MM.1S (cell line): ENCODE data around the gene SLC35F3.

Experiments used
- DNase-seq: peaks from one replicate; pipeline ENCODE4 v3.0.0-alpha.2; 2015
- H2AFZ ChIP-seq: fragments of 300-600 bp; sonication (generic); 2 replicates; pipeline ENCODE4 v1.6.0; 2016; ENCODE audit warnings: antibody characterized with exemption, low read length
- H3F3A ChIP-seq: fragments of 300-600 bp; sonication (generic); 2 replicates; pipeline ENCODE4 v1.6.1; 2016; ENCODE audit warnings: mild to moderate bottlenecking, antibody characterized with exemption, low read length, moderate library complexity, mixed read lengths; ENCODE audit not compliant: insufficient read depth
- H3K27ac ChIP-seq: fragments of 300-600 bp; sonication (generic); 2 replicates; pipeline ENCODE4 v1.5.1; 2016; ENCODE audit warnings: mild to moderate bottlenecking, low read length
- H3K27me3 ChIP-seq: fragments of 300-600 bp; sonication (generic); replicated peaks from 2 replicates; pipeline ENCODE4 v1.6.0; 2016; ENCODE audit warnings: low read length; ENCODE audit not compliant: insufficient read depth
- H3K36me3 ChIP-seq: fragments of 300-600 bp; sonication (generic); replicated peaks from 2 replicates; pipeline ENCODE4 v1.6.1; 2016; ENCODE audit warnings: mild to moderate bottlenecking, low read length, mixed read lengths; ENCODE audit not compliant: insufficient read depth
- H3K4me1 ChIP-seq: fragments of 300-600 bp; sonication (generic); 2 replicates; pipeline ENCODE4 v1.6.1; 2016; ENCODE audit warnings: low read length, mixed read lengths
- H3K4me2 ChIP-seq: fragments of 300-600 bp; sonication (generic); 2 replicates; pipeline ENCODE4 v1.6.0; 2016; ENCODE audit warnings: low read depth, low read length
- H3K4me3 ChIP-seq: fragments of 300-600 bp; sonication (generic); 2 replicates; pipeline ENCODE4 v1.5.1; 2016; ENCODE audit warnings: low read length, mixed read lengths
- H3K79me2 ChIP-seq: fragments of 300-600 bp; sonication (generic); 2 replicates; pipeline ENCODE4 v1.6.1; 2016; ENCODE audit warnings: mixed run types, low read length, mixed read lengths
- H3K9ac ChIP-seq: fragments of 300-600 bp; sonication (generic); 2 replicates; pipeline ENCODE4 v1.6.1; 2016; ENCODE audit warnings: low read length, mixed read lengths
- H3K9me2 ChIP-seq: fragments of 300-600 bp; sonication (generic); replicated peaks from 2 replicates; pipeline ENCODE4 v1.6.1; 2016; ENCODE audit warnings: mild to moderate bottlenecking, low read length, mixed read lengths; ENCODE audit not compliant: insufficient read depth
- H3K9me3 ChIP-seq: fragments of 300-600 bp; sonication (generic); replicated peaks from 2 replicates; pipeline ENCODE4 v1.6.1; 2016; ENCODE audit warnings: mild to moderate bottlenecking, low read length, mixed read lengths; ENCODE audit not compliant: insufficient read depth
- H4K20me1 ChIP-seq: fragments of 300-600 bp; sonication (generic); 2 replicates; pipeline ENCODE4 v1.6.1; 2016; ENCODE audit warnings: mild to moderate bottlenecking, low read length, moderate library complexity, mixed read lengths; ENCODE audit not compliant: insufficient read depth
- EZH2 ChIP-seq: fragments of 300-600 bp; sonication (generic); optimal IDR thresholded peaks from 2 replicates; pipeline ENCODE3; 2017; ENCODE audit warnings: low read depth, mild to moderate bottlenecking, antibody characterized with exemption, low read length, mixed read lengths
- EZH2phosphoT487 ChIP-seq: fragments of 300-600 bp; sonication (generic); IDR thresholded peaks from 2 replicates; pipeline ENCODE4 v1.6.1; 2018; ENCODE audit warnings: antibody characterized with exemption, low read length
- TF ChIP-seq, protein P1 (sequence below): fragments of 300-600 bp; sonication (generic); IDR thresholded peaks from 2 replicates; pipeline ENCODE4 v1.5.1; 2016; ENCODE audit warnings: antibody characterized with exemption, low read length, mixed read lengths

The SLC35F3 gene

DNA sequence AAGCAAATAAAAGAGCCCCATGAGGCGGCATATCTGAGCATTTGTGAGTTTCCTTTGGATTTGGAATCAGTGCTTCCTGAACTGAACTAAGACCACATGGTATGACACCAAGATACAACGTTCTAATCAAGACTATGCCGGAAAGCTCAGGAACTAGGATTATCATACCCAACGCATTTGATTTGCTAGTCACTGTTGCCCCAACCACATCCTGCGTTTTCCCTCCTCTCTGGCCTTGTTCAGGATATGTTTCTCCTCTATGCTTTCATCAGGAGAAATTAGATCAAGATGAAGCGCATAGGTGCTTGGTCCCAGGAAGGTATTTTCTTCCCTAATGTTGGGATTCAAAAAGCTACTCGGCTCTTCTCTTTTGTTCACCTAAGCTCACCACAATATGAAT, 79.3 kb downstream of the SLC35F3 start:
- no peaks in the 10 kb centered on the region for H4K20me1 ChIP-seq
- no peaks in the 10 kb centered on the region for H3K9me3 ChIP-seq
- no peak overlapping the region for H3K9ac ChIP-seq
- no peak overlapping the region for H3K4me3 ChIP-seq
- H3K27ac ChIP-seq: no peak overlapping the region
- no peaks in the 10 kb centered on the region for H3K36me3 ChIP-seq
- no peak overlapping the region for H3K4me2 ChIP-seq
- H2AFZ ChIP-seq: no peak overlapping the region
- no peaks in the 10 kb centered on the region for H3F3A ChIP-seq
- H3K4me1 ChIP-seq: no peaks in the 10 kb centered on the region
- no peak for DNase-seq
- H3K79me2 ChIP-seq: no peaks in the 10 kb centered on the region
- H3K27me3 ChIP-seq: no peaks in the 10 kb centered on the region
- no peak for TF ChIP-seq EZH2phosphoT487
- TF ChIP-seq, protein P1, sequence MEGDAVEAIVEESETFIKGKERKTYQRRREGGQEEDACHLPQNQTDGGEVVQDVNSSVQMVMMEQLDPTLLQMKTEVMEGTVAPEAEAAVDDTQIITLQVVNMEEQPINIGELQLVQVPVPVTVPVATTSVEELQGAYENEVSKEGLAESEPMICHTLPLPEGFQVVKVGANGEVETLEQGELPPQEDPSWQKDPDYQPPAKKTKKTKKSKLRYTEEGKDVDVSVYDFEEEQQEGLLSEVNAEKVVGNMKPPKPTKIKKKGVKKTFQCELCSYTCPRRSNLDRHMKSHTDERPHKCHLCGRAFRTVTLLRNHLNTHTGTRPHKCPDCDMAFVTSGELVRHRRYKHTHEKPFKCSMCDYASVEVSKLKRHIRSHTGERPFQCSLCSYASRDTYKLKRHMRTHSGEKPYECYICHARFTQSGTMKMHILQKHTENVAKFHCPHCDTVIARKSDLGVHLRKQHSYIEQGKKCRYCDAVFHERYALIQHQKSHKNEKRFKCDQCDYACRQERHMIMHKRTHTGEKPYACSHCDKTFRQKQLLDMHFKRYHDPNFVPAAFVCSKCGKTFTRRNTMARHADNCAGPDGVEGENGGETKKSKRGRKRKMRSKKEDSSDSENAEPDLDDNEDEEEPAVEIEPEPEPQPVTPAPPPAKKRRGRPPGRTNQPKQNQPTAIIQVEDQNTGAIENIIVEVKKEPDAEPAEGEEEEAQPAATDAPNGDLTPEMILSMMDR: no peak
- TF ChIP-seq EZH2: no peak
- no peaks in the 10 kb centered on the region for H3K9me2 ChIP-seq

DNA sequence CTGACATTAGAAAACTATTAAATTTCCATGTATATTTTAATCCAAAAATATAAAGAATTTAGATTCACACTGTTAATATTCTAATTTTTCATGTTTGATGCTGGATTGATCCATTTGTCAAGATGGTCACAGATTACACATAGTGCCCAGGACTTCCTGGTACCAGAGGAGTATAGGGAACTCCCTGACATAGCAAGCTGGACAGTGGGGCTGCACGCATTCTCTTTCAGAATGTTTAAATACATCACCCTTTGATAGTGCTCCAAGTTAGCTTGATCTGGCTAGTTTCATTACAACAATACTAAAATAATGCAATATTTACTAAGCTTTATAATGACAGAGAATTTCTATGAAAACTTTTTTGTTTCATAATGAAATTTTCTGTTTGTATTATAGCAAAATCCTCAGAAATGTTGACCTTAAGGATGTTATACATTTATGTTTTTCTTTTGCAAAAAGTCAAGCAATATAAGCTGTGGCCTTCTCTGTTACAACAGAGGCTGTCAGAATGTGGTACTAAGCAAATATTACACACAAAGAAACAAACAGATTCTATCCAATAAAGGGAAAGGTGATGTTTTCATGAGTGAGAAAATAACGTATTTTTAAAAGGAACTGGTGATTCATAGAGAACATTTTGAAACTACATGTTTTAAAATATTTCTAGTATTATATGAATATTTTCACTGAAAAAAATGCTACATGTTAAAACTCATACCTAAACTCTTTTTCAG, 84.7 kb downstream of the SLC35F3 start:
- Histone ChIP-seq H3K4me2 (no peak overlapping the region), H3K4me3 (no peak overlapping the region)

DNA sequence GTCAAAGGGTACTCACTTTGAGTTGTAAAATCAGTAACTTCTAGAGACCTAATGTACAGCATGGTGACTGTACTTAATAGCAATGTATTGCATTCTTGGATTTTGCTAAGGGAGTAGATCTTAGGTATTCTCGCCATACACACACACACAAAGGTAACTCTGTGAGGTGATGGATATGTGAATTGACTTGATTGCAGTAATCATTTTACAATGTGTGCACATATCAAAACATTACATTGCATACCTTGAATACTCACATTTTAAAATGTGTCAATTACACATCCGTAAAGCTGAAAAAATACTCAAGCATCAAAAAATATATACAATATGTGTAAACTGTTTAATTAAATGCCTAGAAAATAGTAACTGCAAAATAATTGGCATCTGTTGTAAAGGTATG, 86.0 kb downstream of the SLC35F3 start:
- Histone ChIP-seq H3K27ac (no peak overlapping the region), H3F3A (no peaks in the 10 kb centered on the region; the same call in 1 of the 2 replicates), H3K9me2 (no peaks in the 10 kb centered on the region), H3K36me3 (no peaks in the 10 kb centered on the region), H3K9ac (no peak overlapping the region), H3K27me3 (no peaks in the 10 kb centered on the region), H3K4me2 (no peak overlapping the region), H3K4me1 (peaks cover 14% of the 10 kb centered on the region), H3K4me3 (no peak overlapping the region), H2AFZ (no peak overlapping the region), H3K79me2 (no peaks in the 10 kb centered on the region), H3K9me3 (no peaks in the 10 kb centered on the region), H4K20me1 (no peaks in the 10 kb centered on the region)
- DNase-seq: no peak
- TF ChIP-seq, protein P1: no peak
- TF ChIP-seq EZH2phosphoT487: no peak
- no peak for TF ChIP-seq EZH2

More for the DNA sequence above, 84.7 kb downstream of the SLC35F3 start:
- Histone ChIP-seq H3K9ac (no peak overlapping the region), H3K27ac (no peak overlapping the region), H3K27me3 (no peaks in the 10 kb centered on the region), H2AFZ (no peak overlapping the region), H4K20me1 (no peaks in the 10 kb centered on the region), H3K4me1 (peaks cover 10% of the 10 kb centered on the region), H3K9me3 (no peaks in the 10 kb centered on the region), H3K36me3 (no peaks in the 10 kb centered on the region), H3F3A (no peaks in the 10 kb centered on the region; the same call in 1 of the 2 replicates), H3K79me2 (no peaks in the 10 kb centered on the region), H3K9me2 (no peaks in the 10 kb centered on the region)
- DNase-seq: no peak
- no peak for TF ChIP-seq EZH2
- TF ChIP-seq, protein P1: no peak
